DOHH2 (cell line): Measurements from ENCODE around the gene PHKG2.

Experiments used
- H3F3A ChIP-seq: fragments of 200-600 bp; sonication (generic), shearing (Covaris generic); 2 replicates; pipeline ENCODE4 v1.6.0; 2016; ENCODE audit warnings: antibody characterized with exemption, mild to moderate bottlenecking; ENCODE audit not compliant: control insufficient read depth, insufficient read depth
- H3K27ac ChIP-seq: fragments of 200-600 bp; sonication (generic); 2 replicates; pipeline ENCODE4 v1.5.1; 2014; ENCODE audit warnings: low read depth, mild to moderate bottlenecking, low read length, moderate library complexity
- H3K27me3 ChIP-seq: fragments of 200-600 bp; sonication (generic); 2 replicates; pipeline ENCODE4 v1.6.1; 2014; ENCODE audit warnings: mild to moderate bottlenecking, low read length, mixed read lengths; ENCODE audit not compliant: control insufficient read depth
- H3K36me3 ChIP-seq: fragments of 200-600 bp; sonication (generic); 2 replicates; pipeline ENCODE4 v1.6.1; 2014; ENCODE audit warnings: mild to moderate bottlenecking, low read length, moderate library complexity, mixed read lengths; ENCODE audit not compliant: control insufficient read depth
- H3K4me1 ChIP-seq: fragments of 200-600 bp; sonication (generic); 2 replicates; pipeline ENCODE4 v1.6.1; 2014; ENCODE audit warnings: mild to moderate bottlenecking, low read length, mixed read lengths; ENCODE audit not compliant: control insufficient read depth
- H3K4me2 ChIP-seq: fragments of 200-600 bp; sonication (generic); 2 replicates; pipeline ENCODE4 v1.6.0; 2014; ENCODE audit warnings: mild to moderate bottlenecking, low read length, moderate library complexity
- H3K4me3 ChIP-seq: fragments of 200-600 bp; sonication (generic); 2 replicates; pipeline ENCODE4 v1.5.1; 2014; ENCODE audit warnings: mild to moderate bottlenecking, low read length, mixed read lengths
- H3K79me2 ChIP-seq: fragments of 200-600 bp; sonication (generic); 2 replicates; pipeline ENCODE4 v1.6.1; 2014; ENCODE audit warnings: mild to moderate bottlenecking, low read length, mixed read lengths; ENCODE audit not compliant: control insufficient read depth
- H3K9me2 ChIP-seq: fragments of 200-600 bp; sonication (generic); replicated peaks from 2 replicates; pipeline ENCODE4 v1.6.1; 2014; ENCODE audit warnings: mild to moderate bottlenecking, low read length, mixed read lengths; ENCODE audit not compliant: control insufficient read depth
- H3K9me3 ChIP-seq: fragments of 200-600 bp; sonication (generic); 2 replicates; pipeline ENCODE4 v1.6.1; 2014; ENCODE audit warnings: antibody characterized with exemption, low read length, mixed read lengths; ENCODE audit not compliant: control insufficient read depth, insufficient read depth
- H4K20me1 ChIP-seq: fragments of 200-600 bp; sonication (generic); 2 replicates; pipeline ENCODE4 v1.6.0; 2014; ENCODE audit warnings: low read depth, mild to moderate bottlenecking, antibody characterized with exemption, low read length, moderate library complexity; ENCODE audit not compliant: control insufficient read depth, insufficient read depth
- CTCF ChIP-seq: fragments of 200-600 bp; sonication (generic); IDR thresholded peaks from one replicate; pipeline ENCODE4 v1.5.1; 2014; ENCODE audit warnings: antibody characterized with exemption, mild to moderate bottlenecking, low read depth, low read length; ENCODE audit not compliant: poor library complexity, severe bottlenecking
- EZH2phosphoT487 ChIP-seq: fragments of 200-600 bp; sonication (generic); IDR thresholded peaks from 2 replicates; pipeline ENCODE4 v1.6.1; 2017; ENCODE audit warnings: borderline replicate concordance, mild to moderate bottlenecking, antibody characterized with exemption, low read length, moderate library complexity, mixed read lengths

Gene PHKG2

GRCh38 chr16:30744183-30744582 lies 4.0 kb upstream of the PHKG2 start:
- Histone ChIP-seq H3F3A (peaks cover 21% of the 10 kb centered on the region), H3K4me1 (peaks cover 8% of the 10 kb centered on the region), H3K9me3 (no peaks in the 10 kb centered on the region), H3K36me3 (peaks cover 59% of the 10 kb centered on the region), H3K4me3 (no peak overlapping the region), H4K20me1 (no peaks in the 10 kb centered on the region), H3K27ac (no peak overlapping the region), H3K79me2 (peaks cover 9% of the 10 kb centered on the region), H3K27me3 (no peaks in the 10 kb centered on the region), H3K9me2 (no peaks in the 10 kb centered on the region), H3K4me2 (no peak overlapping the region)
- no peak for TF ChIP-seq EZH2phosphoT487
- TF ChIP-seq CTCF: no peak

GRCh38 chr16:30745082-30745481 lies 3.1 kb upstream of the PHKG2 start:
- Histone ChIP-seq H3K36me3 (peaks cover 59% of the 10 kb centered on the region), H3K27me3 (no peaks in the 10 kb centered on the region), H3K9me3 (no peaks in the 10 kb centered on the region), H3K27ac (no peak overlapping the region), H3K4me3 (no peak overlapping the region), H3K4me2 (no peak overlapping the region), H3F3A (peaks cover 21% of the 10 kb centered on the region), H4K20me1 (no peaks in the 10 kb centered on the region), H3K9me2 (no peaks in the 10 kb centered on the region), H3K4me1 (peaks cover 17% of the 10 kb centered on the region), H3K79me2 (peaks cover 18% of the 10 kb centered on the region)
- TF ChIP-seq CTCF (no peak), EZH2phosphoT487 (no peak)

- no peaks in the 10 kb centered on the region for H3K27me3 ChIP-seq
- H3K79me2 ChIP-seq: peaks cover 32% of the 10 kb centered on the region
- H3F3A ChIP-seq: peaks cover 21% of the 10 kb centered on the region
- no peaks in the 10 kb centered on the region for H3K9me3 ChIP-seq
- H3K36me3 ChIP-seq: peaks cover 58% of the 10 kb centered on the region
- no peak overlapping the region for H3K4me3 ChIP-seq
- no peak overlapping the region for H3K4me2 ChIP-seq
- no peaks in the 10 kb centered on the region for H3K9me2 ChIP-seq
- peaks cover 17% of the 10 kb centered on the region for H3K4me1 ChIP-seq
- H4K20me1 ChIP-seq: no peaks in the 10 kb centered on the region
- no peak overlapping the region for H3K27ac ChIP-seq
- no peak for TF ChIP-seq CTCF
Measured at GRCh38 chr16:30746638-30747175, 1.5 kb upstream of the PHKG2 start.

- Histone ChIP-seq H3K4me2 (peak overlapping the region; percentile 82), H3K9me2 (no peaks in the 10 kb centered on the region), H3K9me3 (no peaks in the 10 kb centered on the region), H4K20me1 (no peaks in the 10 kb centered on the region), H3K4me3 (peak overlapping the region; percentile 75), H3F3A (peaks cover 22% of the 10 kb centered on the region), H3K27me3 (no peaks in the 10 kb centered on the region), H3K36me3 (peaks cover 51% of the 10 kb centered on the region), H3K4me1 (peaks cover 17% of the 10 kb centered on the region), H3K79me2 (peaks cover 32% of the 10 kb centered on the region), H3K27ac (peak overlapping the region; percentile 39)
- TF ChIP-seq EZH2phosphoT487 (no peak), CTCF (no peak)
Measured at GRCh38 chr16:30747331-30747730, 894 bp upstream of the PHKG2 start.
